ENCODE results near the gene ZSCAN2. TPM values are rescaled to one million over a fixed set of nuclear protein-coding genes. Genes with fewer than 3 reads are reported as not detected.

The ZSCAN2 gene
- total and polyA plus RNA-seq, 2 donors from 2014 or later = 10.3 to 11.4 TPM

- intact Hi-C loops (cut with DNase I) = no loop called here
- Histone ChIP-seq H3K4me3 (ENCODE audit: low read length in 3 of 3) (no peak overlapping the region), H3K4me1 (ENCODE audit: control insufficient read depth in 2 of 3, insufficient read depth in 2 of 3, low read depth in 1 of 3, low read length in 3 of 3) (no peaks in the 10 kb centered on the region), H3K27ac (ENCODE audit: low read depth in 2 of 2, low read length in 2 of 2) (no peak overlapping the region), H3K36me3 (ENCODE audit: control insufficient read depth in 2 of 3, insufficient read depth in 3 of 3, low read length in 3 of 3) (peaks cover 2 to 35% (median 11%) of the 10 kb centered on the region in 3 donors), H3K9me3 (ENCODE audit: control insufficient read depth in 2 of 3, insufficient read depth in 1 of 3, low read length in 3 of 3) (no peaks in the 10 kb centered on the region), H3K9ac (ENCODE audit: low read length in 3 of 3) (no peak overlapping the region), H3K27me3 (ENCODE audit: control insufficient read depth, insufficient read depth, low read length) (no peaks in the 10 kb centered on the region)
- DNase-seq = no peak
- TF ChIP-seq CTCF (IDR thresholded peaks at IDR 0.05; ENCODE audit: borderline replicate concordance, extremely low read depth, insufficient read depth) = no peak
- no peak for FAIRE-seq
These were observed 67.6 kb downstream of the ZSCAN2 start for GRCh38 chr15:84668221-84668982.

DNA sequence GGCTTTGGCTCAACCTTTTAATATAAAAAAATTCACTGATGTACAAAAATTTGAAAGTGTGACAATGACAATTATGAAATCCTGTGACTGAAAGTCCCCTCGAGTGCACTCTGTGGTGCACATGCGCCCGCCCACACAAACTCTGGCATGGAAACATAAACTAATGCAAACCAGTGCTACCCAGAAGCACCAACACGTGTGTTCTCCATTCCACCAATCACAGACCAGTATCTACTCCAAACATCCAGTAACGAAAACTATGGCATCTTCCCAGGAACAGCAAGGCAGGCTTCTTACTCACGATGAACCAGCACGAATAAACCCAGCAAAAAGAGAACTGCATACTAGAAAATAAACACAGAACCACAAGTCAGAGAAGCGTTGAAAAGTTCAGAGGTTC, 68.9 kb downstream of the ZSCAN2 start:
- FAIRE-seq (no peak), DNase-seq (no peak)
- Histone ChIP-seq H3K9ac (ENCODE audit: low read length in 3 of 3) (no peak overlapping the region), H3K4me3 (ENCODE audit: low read length in 3 of 3) (no peak overlapping the region), H3K36me3 (ENCODE audit: control insufficient read depth in 2 of 3, insufficient read depth in 3 of 3, low read length in 3 of 3) (peaks cover 2 to 35% (median 11%) of the 10 kb centered on the region in 3 donors), H3K27ac (ENCODE audit: low read depth in 2 of 2, low read length in 2 of 2) (no peak overlapping the region), H3K4me1 (ENCODE audit: control insufficient read depth in 2 of 3, insufficient read depth in 2 of 3, low read depth in 1 of 3, low read length in 3 of 3) (no peaks in the 10 kb centered on the region), H3K9me3 (ENCODE audit: control insufficient read depth in 2 of 3, insufficient read depth in 1 of 3, low read length in 3 of 3) (no peaks in the 10 kb centered on the region), H3K27me3 (ENCODE audit: control insufficient read depth, insufficient read depth, low read length) (no peaks in the 10 kb centered on the region)
- intact Hi-C loops (cut with DNase I) = no loop called here
- no peak for TF ChIP-seq CTCF (IDR thresholded peaks at IDR 0.05; ENCODE audit: borderline replicate concordance, extremely low read depth, insufficient read depth)

DNA sequence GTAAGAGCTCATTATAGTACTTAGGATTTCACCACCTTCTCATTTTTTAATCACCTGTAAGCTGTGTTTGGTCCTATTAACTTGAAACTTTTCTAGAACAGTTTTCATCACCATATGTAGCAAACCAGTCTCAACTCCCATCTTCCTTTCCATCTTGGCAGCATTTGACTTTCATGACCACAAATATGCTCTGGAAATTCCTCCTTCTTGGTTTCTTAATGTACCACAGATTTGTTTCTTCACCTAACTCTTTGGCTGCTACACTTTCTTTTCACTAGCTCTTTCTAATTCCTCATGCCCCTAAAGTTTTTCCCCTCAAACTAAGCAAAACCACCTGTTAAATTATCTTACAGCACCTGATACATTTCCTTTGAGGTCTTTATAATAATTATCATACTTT, 70.4 kb downstream of the ZSCAN2 start:
- no peak for FAIRE-seq
- intact Hi-C loops (cut with DNase I) = no loop called here
- no peaks in the 10 kb centered on the region for H3K4me1 ChIP-seq (ENCODE audit: control insufficient read depth in 2 of 3, insufficient read depth in 2 of 3, low read depth in 1 of 3, low read length in 3 of 3)
- no peaks in the 10 kb centered on the region for H3K27me3 ChIP-seq (ENCODE audit: control insufficient read depth, insufficient read depth, low read length)
- H3K9me3 ChIP-seq (ENCODE audit: control insufficient read depth in 2 of 3, insufficient read depth in 1 of 3, low read length in 3 of 3) = no peaks in the 10 kb centered on the region
- DNase-seq = no peak
- H3K9ac ChIP-seq (ENCODE audit: low read length in 3 of 3) = no peak overlapping the region
- H3K36me3 ChIP-seq (ENCODE audit: control insufficient read depth in 2 of 3, insufficient read depth in 3 of 3, low read length in 3 of 3) = peaks cover 4 to 29% (median 11%) of the 10 kb centered on the region in 3 donors
- no peak overlapping the region for H3K27ac ChIP-seq (ENCODE audit: low read depth in 2 of 2, low read length in 2 of 2)
- TF ChIP-seq CTCF (IDR thresholded peaks at IDR 0.05; ENCODE audit: borderline replicate concordance, extremely low read depth, insufficient read depth) = no peak
- H3K4me3 ChIP-seq (ENCODE audit: low read length in 3 of 3) = no peak overlapping the region

Other genes with a start within 250 kb of the ZSCAN2 start
- 39.2 TPM for gene WDR73, start 53.3 kb downstream of the ZSCAN2 start, total RNA-seq
- gene WDR73, start 53.3 kb downstream of the ZSCAN2 start, polyA plus RNA-seq (ENCODE audit: insufficient read depth, low read depth, low replicate concordance) = 26.2 TPM
- gene NMB, start 57.2 kb downstream of the ZSCAN2 start, total RNA-seq = 11.8 TPM
- gene NMB, start 57.2 kb downstream of the ZSCAN2 start, polyA plus RNA-seq (ENCODE audit: insufficient read depth, low read depth, low replicate concordance) = 19.7 TPM
- 147 TPM for gene SEC11A, start 115.1 kb downstream of the ZSCAN2 start, total RNA-seq
- 161 TPM for gene SEC11A, start 115.1 kb downstream of the ZSCAN2 start, polyA plus RNA-seq (ENCODE audit: insufficient read depth, low read depth, low replicate concordance)
- 31.6 TPM for gene ZNF592, start 147.6 kb downstream of the ZSCAN2 start, total RNA-seq
- 6.9 TPM for gene ZNF592, start 147.6 kb downstream of the ZSCAN2 start, polyA plus RNA-seq (ENCODE audit: insufficient read depth, low read depth, low replicate concordance)
- 20.2 TPM for gene ALPK3, start 216.3 kb downstream of the ZSCAN2 start, total RNA-seq
- 3.1 TPM for gene ALPK3, start 216.3 kb downstream of the ZSCAN2 start, polyA plus RNA-seq (ENCODE audit: insufficient read depth, low read depth, low replicate concordance)

All from kidney (tissue), 14 donors.